NCI-H1694 treated with DMSO at 0.1 percent for 48 hours (cell line): ENCODE measurements around the gene EIF3K.
"Not testable (repeated sequence)": the region's sequence is repeated elsewhere in the genome, so short reads cannot be mapped to it uniquely, and the experiment has no call there.

Experiments used
- DNase-seq: peaks from one replicate; lab custom pipeline; 2025; lab: John Stamatoyannopoulos, UW

Gene EIF3K, protein sequence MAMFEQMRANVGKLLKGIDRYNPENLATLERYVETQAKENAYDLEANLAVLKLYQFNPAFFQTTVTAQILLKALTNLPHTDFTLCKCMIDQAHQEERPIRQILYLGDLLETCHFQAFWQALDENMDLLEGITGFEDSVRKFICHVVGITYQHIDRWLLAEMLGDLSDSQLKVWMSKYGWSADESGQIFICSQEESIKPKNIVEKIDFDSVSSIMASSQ

DNA sequence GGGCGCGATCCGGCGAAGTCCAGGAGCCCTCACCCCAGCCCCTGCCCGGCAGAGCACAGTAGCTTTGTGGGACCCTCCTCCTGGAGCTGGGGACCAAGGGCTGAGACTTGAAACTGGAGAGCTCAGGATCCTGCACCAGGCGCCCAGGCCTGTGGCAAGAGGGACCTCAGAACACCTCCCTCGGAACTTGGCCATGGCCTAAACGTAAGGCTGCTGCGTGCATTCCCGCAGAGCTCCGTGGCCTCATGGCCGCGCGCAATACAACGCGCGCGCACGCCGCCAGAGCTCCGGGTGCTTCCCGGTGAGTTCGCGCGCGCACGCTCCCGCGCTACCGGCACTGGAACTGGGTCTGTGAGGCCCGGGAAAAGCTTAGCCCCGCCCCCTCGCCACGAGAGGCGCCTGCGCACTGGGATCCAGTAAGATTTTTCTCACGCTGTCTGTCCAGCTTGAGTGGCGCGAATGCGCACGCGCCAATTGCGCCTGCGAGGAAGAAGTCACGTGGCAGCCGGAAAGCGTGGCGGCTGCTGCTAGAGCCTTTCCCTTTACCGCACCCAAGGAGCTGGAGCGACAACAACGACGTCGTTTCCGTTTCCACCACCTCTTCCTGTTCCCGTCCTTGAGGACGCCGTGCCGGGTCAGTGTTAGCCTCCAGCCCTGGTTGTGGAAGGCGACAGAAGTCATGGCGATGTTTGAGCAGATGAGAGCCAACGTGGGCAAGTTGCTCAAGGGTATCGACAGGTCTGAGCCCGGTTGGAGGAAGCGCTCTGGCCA lies at the start of gene EIF3K:
EIF3K (plus strand) TSS at position 599 of the 771 bp plus-strand sequence; CDS start at position 680, 81 bp downstream.
- peak; percentile 98 for DNase-seq

- DNase-seq, result no peak
These were observed 49.5 kb upstream of the EIF3K start for GRCh38 chr19:38569368-38569983.

GRCh38 chr19:38571682-38572081 lies 47.3 kb upstream of the EIF3K start:
- DNase-seq, result no peak

DNA sequence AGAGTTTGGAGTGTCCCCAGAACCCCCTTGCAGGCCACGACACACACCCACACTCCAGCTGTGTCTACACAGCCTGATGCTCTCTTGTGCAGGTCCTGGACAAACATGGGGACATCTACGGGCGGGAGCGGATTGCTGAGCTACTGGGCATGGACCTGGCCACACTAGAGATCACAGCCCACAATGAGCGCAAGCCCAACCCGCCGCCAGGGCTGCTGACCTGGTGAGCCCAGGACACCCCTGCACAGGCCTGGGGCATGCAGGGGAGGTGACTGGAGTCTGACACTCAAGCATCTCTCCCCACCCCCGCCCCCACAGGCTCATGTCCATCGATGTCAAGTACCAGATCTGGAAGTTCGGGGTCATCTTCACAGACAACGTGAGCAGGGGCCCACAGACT lies 41.2 kb upstream of the EIF3K start:
- DNase-seq, result no peak

- not testable (repeated sequence) for DNase-seq
These were observed 39.7 kb upstream of the EIF3K start for GRCh38 chr19:38579304-38579703.

DNA sequence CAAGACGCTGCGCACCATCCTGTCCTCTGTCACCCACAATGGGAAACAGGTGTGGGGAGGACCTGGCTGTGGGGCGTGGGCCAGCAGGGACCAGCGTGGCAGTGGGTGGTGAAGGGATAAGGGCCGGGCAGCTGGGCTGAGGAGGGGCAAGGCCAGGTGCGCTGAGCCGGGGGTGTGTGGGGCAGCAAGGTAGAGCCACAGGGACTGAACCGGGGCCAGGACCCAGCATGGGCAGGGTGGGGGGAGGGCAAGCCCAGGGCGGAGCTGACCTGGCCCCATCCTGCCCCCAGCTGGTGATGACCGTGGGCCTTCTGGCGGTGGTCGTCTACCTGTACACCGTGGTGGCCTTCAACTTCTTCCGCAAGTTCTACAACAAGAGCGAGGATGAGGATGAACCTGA lies 38.9 kb upstream of the EIF3K start:
- no peak for DNase-seq

GRCh38 chr19:38583219-38583984 lies 35.6 kb upstream of the EIF3K start:
- DNase-seq, result no peak

DNA sequence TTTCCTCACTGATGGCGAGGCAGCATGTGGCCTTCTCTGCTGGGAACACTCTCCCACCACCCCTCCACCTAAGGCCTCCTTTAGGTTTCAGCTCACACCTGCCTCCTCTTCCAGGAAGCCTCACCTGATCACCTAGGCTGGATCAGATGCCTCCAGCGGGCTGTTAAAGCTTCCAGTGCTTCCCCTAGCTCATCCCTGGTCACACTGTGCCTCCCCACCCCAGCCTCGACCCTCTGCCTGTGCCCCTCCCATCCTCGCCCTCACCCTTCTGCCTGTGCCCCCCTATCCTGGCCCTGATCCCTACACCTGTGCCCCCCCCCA lies 35.0 kb upstream of the EIF3K start:
- no peak for DNase-seq

- DNase-seq, result no peak
These were observed 31.4 kb upstream of the EIF3K start for GRCh38 chr19:38587562-38587961.

DNA sequence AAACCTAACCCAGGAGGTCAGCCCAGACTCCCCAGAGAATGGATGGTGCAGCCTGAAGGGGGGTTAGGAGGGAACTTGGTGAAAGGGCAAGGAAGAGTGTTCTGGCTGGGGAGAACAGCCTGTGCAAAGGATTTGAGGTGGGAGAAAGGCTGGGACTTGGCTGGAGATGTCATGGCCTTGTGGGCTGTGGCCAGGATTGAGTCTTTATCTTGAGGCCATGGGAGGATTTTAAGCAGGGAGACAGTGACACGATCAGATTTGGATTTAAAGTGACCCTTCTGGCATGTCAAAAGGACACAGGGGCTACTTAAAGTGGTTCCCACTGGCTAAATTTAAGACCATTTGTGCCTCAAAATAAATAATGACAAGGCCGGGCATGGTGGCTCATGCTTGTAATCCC lies 30.9 kb upstream of the EIF3K start:
- no peak for DNase-seq

GRCh38 chr19:38592940-38593339 lies 26.0 kb upstream of the EIF3K start:
- DNase-seq, result no peak

GRCh38 chr19:38596057-38596981 lies 22.7 kb upstream of the EIF3K start:
- DNase-seq, result no peak

GRCh38 chr19:38597075-38597474 lies 21.9 kb upstream of the EIF3K start:
- DNase-seq, result no peak

DNA sequence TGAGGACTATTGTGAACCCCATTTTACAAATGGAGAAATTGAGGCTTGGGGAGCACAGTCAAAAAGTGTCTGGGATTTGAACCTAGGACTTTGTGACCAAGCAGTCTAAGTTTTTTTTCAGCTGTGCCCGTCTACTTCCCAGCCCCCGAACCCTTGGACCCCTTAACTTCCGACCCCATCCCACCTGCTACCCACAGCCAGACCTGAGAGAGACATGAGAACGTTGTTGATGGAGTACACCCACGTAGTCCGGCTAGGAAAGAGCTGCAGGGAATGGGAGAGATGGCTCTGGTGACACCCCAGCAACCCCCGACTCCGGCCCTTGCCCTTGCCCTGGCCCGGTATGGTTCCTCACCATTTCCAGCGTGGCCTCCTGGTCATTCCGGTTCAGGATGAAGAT lies 19.3 kb upstream of the EIF3K start:
- no peak for DNase-seq

DNA sequence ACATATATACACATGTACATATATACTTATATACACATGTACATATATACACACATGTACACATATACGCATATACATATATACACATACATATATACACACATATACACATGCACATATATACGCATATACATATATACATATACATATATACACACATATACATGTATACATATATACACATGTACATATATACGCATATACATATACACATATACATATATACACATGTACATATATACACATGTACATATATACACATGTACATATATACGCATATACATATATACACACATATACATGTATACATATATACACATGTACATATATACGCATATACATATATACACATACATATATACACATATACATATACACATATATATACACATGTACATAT lies 16.1 kb upstream of the EIF3K start:
- DNase-seq, result not testable (repeated sequence)

DNA sequence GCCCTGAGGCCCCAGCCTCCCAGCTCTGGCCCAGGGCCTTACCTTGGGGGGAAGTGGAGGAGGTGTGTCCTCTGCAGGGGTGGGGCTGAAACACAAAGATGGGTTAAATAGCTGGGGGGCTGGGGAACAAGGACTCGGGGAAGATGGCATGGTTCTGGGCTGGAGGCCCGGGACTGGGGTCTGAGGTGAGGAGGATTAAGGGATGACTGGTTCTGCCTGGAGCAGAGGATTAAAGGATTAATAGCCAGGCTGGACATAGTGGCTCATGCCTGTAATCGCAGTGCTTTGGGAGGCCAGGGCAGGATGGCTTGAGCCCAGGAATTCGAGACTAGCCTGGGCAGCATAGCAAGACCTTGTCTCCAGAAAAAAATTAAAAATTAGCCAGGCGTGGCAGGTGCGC lies 12.9 kb upstream of the EIF3K start:
- no peak for DNase-seq

DNA sequence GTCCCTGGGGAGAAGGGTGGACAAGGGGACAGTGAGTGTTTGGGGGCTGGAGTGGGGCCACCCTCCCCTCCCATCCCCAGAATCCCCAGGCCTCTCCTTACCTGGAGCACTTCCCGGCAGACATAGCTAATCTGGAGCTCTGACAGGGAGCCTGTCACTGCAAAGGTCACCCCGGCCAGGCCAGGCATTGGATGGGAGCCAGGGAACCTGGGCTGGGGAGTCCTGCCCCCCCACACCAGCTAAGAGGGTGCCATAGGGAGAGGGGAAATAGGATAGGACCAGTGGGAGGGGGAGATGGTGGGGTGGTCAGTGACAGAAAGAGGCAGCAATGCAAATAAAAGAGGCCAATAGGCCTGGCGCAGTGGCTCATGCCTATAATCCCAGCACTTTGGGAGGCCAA lies 4.7 kb upstream of the EIF3K start:
- DNase-seq, result no peak

DNA sequence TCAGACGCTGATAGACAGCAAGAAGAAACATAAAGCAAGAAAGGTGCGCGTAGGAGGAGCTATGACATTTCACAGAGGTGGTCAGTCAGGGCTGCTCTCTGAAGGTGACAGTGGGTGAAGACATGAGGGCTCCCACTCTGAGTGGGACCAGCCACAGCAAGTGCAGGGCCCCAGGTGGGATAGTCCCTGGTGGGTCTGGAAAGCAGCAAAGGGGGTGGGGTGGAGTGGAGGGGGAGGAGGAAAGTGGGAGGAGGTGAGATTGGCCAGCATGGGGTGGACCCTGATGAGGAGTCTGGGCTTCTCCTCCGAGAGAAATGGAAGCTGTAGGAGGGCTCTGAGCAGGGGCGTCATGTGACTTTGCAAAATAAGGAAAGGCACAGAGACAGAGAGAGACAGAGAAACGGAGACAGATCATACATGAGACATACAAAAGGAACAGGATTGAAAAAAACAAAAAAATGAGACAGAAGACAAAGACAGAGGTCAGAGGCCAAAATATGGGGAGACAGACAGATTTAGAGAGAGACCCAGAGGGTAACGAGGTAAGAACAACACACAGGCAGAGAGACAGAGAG lies 3.9 kb upstream of the EIF3K start:
- no peak for DNase-seq

GRCh38 chr19:38616265-38616664 lies 2.7 kb upstream of the EIF3K start:
- DNase-seq, result no peak

- DNase-seq, result no peak
These were observed 1.7 kb upstream of the EIF3K start for GRCh38 chr19:38617283-38617763.
